Subcutaneous adipose tissue (tissue), 4 donors: Measurements from ENCODE around the gene ADAMTS18. TPM values are rescaled to one million over a fixed set of nuclear protein-coding genes. Genes with fewer than 3 reads are reported as not detected.

Experiments used
- CTCF ChIP-seq: fragments of 450-650 bp; IDR thresholded peaks from one replicate; pipeline ENCODE4 v1.5.1; 2016; ENCODE audit warnings: low read depth, mild to moderate bottlenecking, control low read depth, antibody characterized with exemption, moderate library complexity
- total RNA-seq, 4 donors: library from RNA; depleted of rRNA; stranded (reverse); fragments of >200 nt; gene quantifications; one replicate each; pipeline ENCODE4 v1.1.0, GENCODE V29; 2016

ADAMTS18 gene
- total RNA-seq, 4 donors from 2014 or later = 1.1 to 20.9 (median 3.1) TPM

DNA sequence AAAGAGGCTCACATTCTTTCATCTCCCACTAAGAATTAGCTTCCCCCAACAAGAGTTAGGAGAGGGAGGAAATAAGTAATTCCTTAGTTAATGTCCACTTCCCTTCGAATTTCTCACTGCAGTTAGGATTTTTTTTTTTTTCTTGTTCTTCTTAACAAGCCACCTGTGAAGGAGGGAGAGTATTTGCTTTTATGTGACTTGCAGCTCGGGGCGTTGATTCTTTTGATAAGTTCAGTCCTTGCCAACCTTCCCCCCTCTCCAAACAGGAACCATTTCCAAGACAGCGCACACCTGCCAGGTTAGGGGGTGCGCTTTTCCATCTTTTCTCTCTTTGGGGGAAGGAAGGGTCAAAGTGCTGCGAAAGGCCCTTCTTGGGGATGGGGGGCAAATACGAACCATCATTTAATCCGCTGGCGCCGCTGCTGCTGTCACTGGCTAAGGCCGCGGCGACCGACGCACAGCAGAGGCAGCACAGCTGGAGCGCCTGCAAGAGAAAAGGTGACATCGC lies 758 bp downstream of the ADAMTS18 start:
- no peak for TF ChIP-seq CTCF

- no peak for TF ChIP-seq CTCF
These were observed 1.7 kb downstream of the ADAMTS18 start for GRCh38 chr16:77433146-77433545.

DNA sequence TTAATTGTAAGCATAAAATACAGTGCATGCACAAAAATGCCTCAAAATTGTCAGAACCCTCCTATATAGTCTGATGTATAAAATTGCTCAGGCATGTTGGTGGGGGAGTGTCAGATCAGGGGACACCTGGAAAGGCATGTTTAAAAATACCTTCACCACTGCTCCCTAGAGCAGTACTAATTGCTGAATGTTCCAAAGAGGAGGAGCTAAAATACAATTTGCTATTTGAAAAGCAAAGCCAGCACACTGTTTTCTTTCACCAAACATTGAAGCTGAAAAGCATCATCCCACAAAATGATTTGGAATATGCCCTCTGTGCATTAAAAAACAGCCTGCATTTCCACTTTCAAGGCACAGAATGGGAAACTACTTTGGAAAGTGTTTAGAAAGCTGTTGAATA lies 2.6 kb downstream of the ADAMTS18 start:
- TF ChIP-seq CTCF = no peak

GRCh38 chr16:77430787-77431585 lies 3.8 kb downstream of the ADAMTS18 start:
- TF ChIP-seq CTCF = no peak

DNA sequence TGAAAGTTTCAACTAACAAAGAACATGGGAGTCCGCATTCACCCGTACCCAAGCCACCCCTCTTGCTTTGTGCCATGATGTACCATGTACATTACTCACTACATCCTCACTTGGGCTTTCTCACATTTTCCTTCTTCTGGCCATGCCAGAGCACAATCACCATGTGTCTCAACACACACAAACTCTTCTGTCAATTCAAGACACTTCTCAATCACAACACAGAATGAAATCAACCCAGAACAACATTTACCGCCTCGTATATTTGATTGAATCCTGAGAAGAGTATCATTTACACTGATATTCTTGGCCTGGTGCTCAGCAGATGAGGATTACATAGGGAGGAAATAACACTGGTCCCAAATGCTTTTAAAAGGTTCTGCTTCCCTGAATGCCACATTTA lies 4.5 kb downstream of the ADAMTS18 start:
- TF ChIP-seq CTCF = no peak

- TF ChIP-seq CTCF = no peak
These were observed 9.8 kb downstream of the ADAMTS18 start for GRCh38 chr16:77424871-77425604.

DNA sequence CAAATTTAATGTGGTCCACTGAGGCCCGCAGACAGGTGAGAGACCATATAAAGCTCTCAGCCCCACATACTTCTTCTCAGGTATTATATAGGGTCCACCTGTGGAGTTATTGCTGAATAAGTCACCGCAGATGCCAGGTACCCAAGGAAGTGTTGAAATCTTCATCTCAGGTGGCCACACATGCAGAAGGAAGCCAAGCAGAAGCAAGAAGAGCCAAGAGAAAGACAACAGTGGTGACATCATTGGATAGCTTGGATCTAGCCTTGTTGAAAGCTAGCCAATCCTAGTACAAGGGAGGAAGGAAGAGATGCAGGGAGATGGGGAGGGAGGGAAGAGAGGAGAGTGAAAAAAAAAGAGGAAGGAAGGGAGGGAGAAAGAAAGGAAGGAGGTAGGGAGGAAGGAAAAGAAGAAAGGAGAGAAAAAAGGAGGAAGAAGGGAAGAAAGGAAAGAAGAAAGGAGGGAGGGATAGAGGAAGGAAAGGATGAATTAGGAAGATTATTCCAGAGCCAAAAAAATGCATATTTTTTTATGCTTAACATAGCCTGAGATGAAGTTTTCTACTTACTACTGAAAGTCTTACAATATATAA lies 12.5 kb downstream of the ADAMTS18 start:
- no peak for TF ChIP-seq CTCF
